PFSK-1 (cell line): ENCODE data around the gene PCDHAC2.

ENCODE experiments used
- FOXP2 ChIP-seq: optimal IDR thresholded peaks from 2 replicates; pipeline ENCODE3; 2011; ENCODE audit warnings: borderline replicate concordance, control low read depth, inconsistent platforms; ENCODE audit not compliant: insufficient read depth; ENCODE audit errors: extremely low read length, extremely low read depth
- POLR2AphosphoS5 ChIP-seq: IDR thresholded peaks from 2 replicates; pipeline ENCODE4 v1.6.1; 2012; ENCODE audit warnings: low read depth, mild to moderate bottlenecking, control low read depth, low read length, moderate library complexity
- REST ChIP-seq, 2 experiments: IDR thresholded peaks; 2 replicates each; pipeline versions ENCODE4 v1.6.1 to v1.8.0; 2011 to 2012; ENCODE audit warnings: low read depth in 2 of 2, low read length in 2 of 2, control low read depth in 1 of 2, inconsistent platforms in 1 of 2, mild to moderate bottlenecking in 1 of 2, moderate library complexity in 1 of 2; ENCODE audit not compliant: insufficient read depth in 1 of 2
- TAF1 ChIP-seq: IDR thresholded peaks from 2 replicates; pipeline ENCODE4 v1.6.1; 2012; ENCODE audit warnings: low read length, control low read depth, borderline replicate concordance; ENCODE audit not compliant: insufficient read depth

- TF ChIP-seq POLR2AphosphoS5: no peak
- TF ChIP-seq REST (IDR thresholded peaks at IDR 0.05; ENCODE audit: insufficient read depth in 1 of 2, low read depth in 2 of 2, low read length in 2 of 2): no peak
- peak; percentile 13 for TF ChIP-seq FOXP2
- TF ChIP-seq TAF1: no peak
Observed at GRCh38 chr5:140966293-140967225, at the start of gene PCDHAC2.
